Fibroblast of villous mesenchyme (primary cell): ENCODE data around the gene WIF1. TPM values are rescaled to one million over a fixed set of nuclear protein-coding genes. Genes with fewer than 3 reads are reported as not detected.

ENCODE experiments used
- DNase-seq: peaks from one replicate; pipeline ENCODE4 v3.0.0-alpha.2; 2010; ENCODE audit warnings: low read depth
- H3K4me3 ChIP-seq: 2 replicates; pipeline ENCODE4 v1.5.1; 2011; ENCODE audit warnings: low read depth, mild to moderate bottlenecking, low read length
- total RNA-seq: library from RNA; depleted of rRNA; stranded (reverse); fragments of >200 nt; gene quantifications from 2 replicates; pipeline ENCODE4 v1.2.3, GENCODE V29; 2012
- TF ChIP-seq, protein P1 (sequence below): IDR thresholded peaks from 2 replicates; pipeline ENCODE4 v1.5.1; 2012; ENCODE audit warnings: low read depth, mild to moderate bottlenecking, low read length; ENCODE audit not compliant: insufficient read depth

The WIF1 gene
- total RNA-seq, 1 donor, result not detected

DNA sequence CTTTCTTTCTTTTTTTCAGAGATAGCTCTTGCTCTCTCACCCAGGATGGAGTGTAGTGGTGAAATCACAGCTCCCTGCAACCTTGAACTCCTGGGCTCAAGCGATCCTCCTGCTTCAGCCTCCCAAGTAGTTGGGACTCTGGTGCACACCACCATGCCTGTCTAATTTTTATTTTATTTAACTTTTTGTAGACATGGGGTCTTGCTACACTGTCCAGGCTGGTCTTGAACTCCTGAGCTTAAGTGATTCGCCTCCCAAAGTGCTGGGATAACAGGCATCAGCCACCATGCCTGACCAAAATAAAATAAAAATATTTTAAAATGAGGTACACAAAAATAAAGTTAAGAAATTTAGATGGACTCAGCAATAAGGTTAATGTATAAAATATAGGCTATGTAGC lies 43.1 kb upstream of the WIF1 start:
- TF ChIP-seq, protein P1, sequence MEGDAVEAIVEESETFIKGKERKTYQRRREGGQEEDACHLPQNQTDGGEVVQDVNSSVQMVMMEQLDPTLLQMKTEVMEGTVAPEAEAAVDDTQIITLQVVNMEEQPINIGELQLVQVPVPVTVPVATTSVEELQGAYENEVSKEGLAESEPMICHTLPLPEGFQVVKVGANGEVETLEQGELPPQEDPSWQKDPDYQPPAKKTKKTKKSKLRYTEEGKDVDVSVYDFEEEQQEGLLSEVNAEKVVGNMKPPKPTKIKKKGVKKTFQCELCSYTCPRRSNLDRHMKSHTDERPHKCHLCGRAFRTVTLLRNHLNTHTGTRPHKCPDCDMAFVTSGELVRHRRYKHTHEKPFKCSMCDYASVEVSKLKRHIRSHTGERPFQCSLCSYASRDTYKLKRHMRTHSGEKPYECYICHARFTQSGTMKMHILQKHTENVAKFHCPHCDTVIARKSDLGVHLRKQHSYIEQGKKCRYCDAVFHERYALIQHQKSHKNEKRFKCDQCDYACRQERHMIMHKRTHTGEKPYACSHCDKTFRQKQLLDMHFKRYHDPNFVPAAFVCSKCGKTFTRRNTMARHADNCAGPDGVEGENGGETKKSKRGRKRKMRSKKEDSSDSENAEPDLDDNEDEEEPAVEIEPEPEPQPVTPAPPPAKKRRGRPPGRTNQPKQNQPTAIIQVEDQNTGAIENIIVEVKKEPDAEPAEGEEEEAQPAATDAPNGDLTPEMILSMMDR, result no peak
- no peak overlapping the region for H3K4me3 ChIP-seq
- no peak for DNase-seq

DNA sequence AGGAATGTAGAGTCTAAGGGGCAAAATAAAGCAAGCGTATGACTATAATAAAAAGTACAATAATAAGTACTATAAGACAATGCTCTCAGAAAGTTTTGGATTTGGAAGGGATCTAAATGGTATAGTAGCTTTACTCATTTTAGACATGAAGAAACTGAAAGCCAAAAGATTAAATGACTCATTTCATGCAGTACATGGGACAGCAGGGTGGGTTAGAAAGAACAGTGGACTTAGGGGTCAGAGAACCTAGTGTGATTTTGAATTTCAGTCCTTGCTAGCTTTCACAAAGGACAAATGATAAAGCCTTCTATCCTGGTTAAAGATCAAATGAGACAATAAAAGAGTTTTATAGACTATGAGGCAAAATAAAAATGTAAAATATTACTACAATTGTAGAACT lies 41.5 kb upstream of the WIF1 start:
- TF ChIP-seq, protein P1, result no peak
- DNase-seq, result no peak
- H3K4me3 ChIP-seq, result no peak overlapping the region

DNA sequence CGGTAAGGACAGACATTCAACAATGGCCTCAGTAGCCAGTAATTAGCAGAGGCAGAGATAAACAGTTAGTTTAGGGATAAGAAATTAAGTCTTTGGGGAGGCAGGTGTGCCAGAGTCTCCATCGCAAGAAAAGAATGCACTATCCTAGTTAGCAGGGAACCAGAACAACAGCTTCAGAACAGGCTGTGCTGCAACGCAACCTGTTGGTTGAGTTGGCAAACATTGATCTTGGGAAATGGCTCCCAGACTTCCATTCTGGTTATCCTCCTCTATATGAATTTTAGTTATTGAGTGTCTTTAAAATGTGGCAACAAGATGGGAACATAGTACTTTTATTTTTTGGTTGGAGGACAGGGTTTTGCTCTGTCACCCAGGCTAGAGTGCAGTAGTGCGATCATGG lies 36.0 kb upstream of the WIF1 start:
- H3K4me3 ChIP-seq, result no peak overlapping the region
- TF ChIP-seq, protein P1, result no peak
- no peak for DNase-seq

DNA sequence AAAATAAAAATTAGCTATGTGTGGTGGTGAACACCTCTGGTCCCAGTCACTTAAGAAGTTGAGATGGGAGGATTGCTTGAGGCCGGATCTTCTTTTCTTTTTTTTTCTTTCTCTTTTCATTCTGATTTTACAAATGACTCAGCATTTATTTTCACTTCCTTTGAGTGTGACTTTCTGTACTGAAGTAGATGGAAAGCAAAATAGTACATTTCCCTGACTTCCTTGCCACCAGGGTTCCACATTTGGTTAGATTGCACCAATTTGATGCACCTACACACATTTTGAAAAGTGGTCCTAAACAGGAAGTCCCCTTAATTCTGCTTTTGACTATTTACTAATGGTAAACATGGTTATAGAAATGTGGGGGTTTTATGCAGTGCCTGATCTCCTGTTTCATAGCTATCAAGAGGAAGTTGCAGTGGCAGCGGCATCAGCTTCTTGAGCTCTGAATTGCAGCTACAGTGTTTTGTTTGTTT lies 35.3 kb upstream of the WIF1 start:
- DNase-seq, result no peak
- no peak overlapping the region for H3K4me3 ChIP-seq
- TF ChIP-seq, protein P1, result no peak

DNA sequence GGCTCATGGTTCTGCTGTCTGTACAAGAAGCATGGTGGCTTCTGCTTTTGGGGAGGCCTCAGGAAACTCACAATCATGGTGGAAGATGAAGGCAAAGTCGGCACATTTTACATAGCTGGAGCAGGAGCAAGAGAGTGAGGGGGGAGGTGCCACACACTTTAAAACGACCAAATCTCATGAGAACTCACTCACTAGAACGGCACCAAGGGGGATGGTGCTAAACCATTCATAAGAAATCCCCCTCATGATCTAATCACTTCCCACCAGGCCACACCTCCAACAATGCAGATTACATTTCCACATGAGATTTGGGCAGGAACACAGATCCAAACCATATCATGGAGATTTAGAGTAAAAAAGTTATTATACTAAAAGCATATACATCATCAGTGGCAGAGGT lies 34.7 kb upstream of the WIF1 start:
- no peak overlapping the region for H3K4me3 ChIP-seq
- no peak for DNase-seq
- TF ChIP-seq, protein P1, result no peak

DNA sequence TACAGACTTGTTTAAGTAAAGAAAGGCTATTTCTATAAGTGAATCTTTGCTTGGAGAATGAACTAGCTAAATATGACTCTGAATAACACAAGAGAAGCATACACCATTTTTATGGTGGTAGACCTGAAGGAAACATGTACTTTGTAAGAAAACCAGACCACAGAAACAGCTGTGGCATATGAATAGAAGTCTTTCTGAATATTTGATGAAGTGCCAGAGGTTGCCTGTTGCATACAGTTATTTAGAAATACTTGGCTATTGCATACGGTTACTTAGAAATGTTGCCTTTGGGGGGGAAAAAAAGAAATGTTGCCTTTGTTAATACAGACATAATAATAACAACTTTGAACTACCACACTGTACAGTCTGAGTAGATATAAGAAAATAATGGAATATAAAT lies 31.5 kb upstream of the WIF1 start:
- peak; percentile 7 for DNase-seq
- H3K4me3 ChIP-seq, result no peak overlapping the region
- TF ChIP-seq, protein P1, result no peak

DNA sequence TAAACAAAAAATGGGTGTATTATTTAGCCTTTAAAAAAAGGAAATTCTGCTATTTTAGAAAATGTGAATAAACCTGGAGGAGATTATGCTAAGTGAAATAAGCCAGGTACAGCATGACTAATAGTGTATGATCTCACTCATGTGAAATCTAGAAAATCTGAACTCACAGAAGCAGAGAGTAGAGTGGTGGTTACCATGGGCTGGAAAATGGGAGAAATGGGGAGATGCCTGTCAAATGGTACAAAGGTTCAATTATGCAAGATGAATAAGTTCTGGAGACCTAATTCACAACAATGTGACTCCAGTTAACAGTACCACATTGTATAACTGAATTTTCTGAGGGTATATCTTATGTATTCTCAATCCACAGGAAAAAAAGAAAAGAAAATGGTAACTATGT lies 30.9 kb upstream of the WIF1 start:
- no peak for DNase-seq
- TF ChIP-seq, protein P1, result no peak
- H3K4me3 ChIP-seq, result no peak overlapping the region
